NCI-H345 treated with DMSO at 0.1 percent for 48 hours (cell line): ENCODE measurements around the gene NUAK1.
"Not testable (repeated sequence)": the region's sequence is repeated elsewhere in the genome, so short reads cannot be mapped to it uniquely, and the experiment has no call there.

Source experiments
- DNase-seq: peaks from one replicate; lab custom pipeline; 2025; ENCODE audit not compliant: unreplicated experiment; lab: John Stamatoyannopoulos, UW

NUAK1 gene

GRCh38 chr12:106037524-106038298 is 101.0 kb downstream of the NUAK1 start:
- DNase-seq: no peak

- no peak for DNase-seq
These were observed 103.3 kb downstream of the NUAK1 start for GRCh38 chr12:106035421-106035820.

- DNase-seq: no peak
These were observed 104.4 kb downstream of the NUAK1 start for GRCh38 chr12:106034316-106034715.

- no peak for DNase-seq
These were observed 105.5 kb downstream of the NUAK1 start for GRCh38 chr12:106033161-106033675.

GRCh38 chr12:106032623-106032925 is 106.2 kb downstream of the NUAK1 start:
- no peak for DNase-seq

GRCh38 chr12:106031761-106032622 is 106.8 kb downstream of the NUAK1 start:
- no peak for DNase-seq

- DNase-seq: no peak
These were observed 108.3 kb downstream of the NUAK1 start for GRCh38 chr12:106030210-106031071.

- no peak for DNase-seq
These were observed 109.2 kb downstream of the NUAK1 start for GRCh38 chr12:106029532-106029931.

- DNase-seq: no peak
These were observed 110.8 kb downstream of the NUAK1 start for GRCh38 chr12:106027911-106028310.

- no peak for DNase-seq
These were observed 111.5 kb downstream of the NUAK1 start for GRCh38 chr12:106027286-106027685.

- no peak for DNase-seq
These were observed 113.6 kb downstream of the NUAK1 start for GRCh38 chr12:106025129-106025528.

- DNase-seq: no peak
These were observed 115.7 kb downstream of the NUAK1 start for GRCh38 chr12:106023039-106023438.

GRCh38 chr12:106022568-106023012 is 116.2 kb downstream of the NUAK1 start:
- DNase-seq: no peak

GRCh38 chr12:106021516-106021915 is 117.2 kb downstream of the NUAK1 start:
- no peak for DNase-seq

GRCh38 chr12:106020736-106021135 is 118.0 kb downstream of the NUAK1 start:
- no peak for DNase-seq

- DNase-seq: no peak
These were observed 119.6 kb downstream of the NUAK1 start for GRCh38 chr12:106019144-106019543.

- no peak for DNase-seq
These were observed 120.5 kb downstream of the NUAK1 start for GRCh38 chr12:106018286-106018685.

GRCh38 chr12:106016601-106017278 is 122.0 kb downstream of the NUAK1 start:
- DNase-seq: not testable (repeated sequence)

GRCh38 chr12:106015646-106016045 is 123.1 kb downstream of the NUAK1 start:
- no peak for DNase-seq

- no peak for DNase-seq
These were observed 124.8 kb downstream of the NUAK1 start for GRCh38 chr12:106013941-106014340.
